ENCODE results near the gene SUGCT. TPM values are rescaled to one million over a fixed set of nuclear protein-coding genes. Genes with fewer than 3 reads are reported as not detected.
A peak's percentile ranks its signal among the peaks of the same experiment; 100 is the strongest.

Gene SUGCT
- polyA plus RNA-seq, 1 of the 3 experiments (the other 2 are of a cell fraction), result 53.7 TPM

GRCh38 chr7:40887099-40887498 lies 752.3 kb downstream of the SUGCT start:
- no peak for DNase-seq
- ChIA-PET CTCF (no interaction called here), POLR2A (no interaction called here)

DNA sequence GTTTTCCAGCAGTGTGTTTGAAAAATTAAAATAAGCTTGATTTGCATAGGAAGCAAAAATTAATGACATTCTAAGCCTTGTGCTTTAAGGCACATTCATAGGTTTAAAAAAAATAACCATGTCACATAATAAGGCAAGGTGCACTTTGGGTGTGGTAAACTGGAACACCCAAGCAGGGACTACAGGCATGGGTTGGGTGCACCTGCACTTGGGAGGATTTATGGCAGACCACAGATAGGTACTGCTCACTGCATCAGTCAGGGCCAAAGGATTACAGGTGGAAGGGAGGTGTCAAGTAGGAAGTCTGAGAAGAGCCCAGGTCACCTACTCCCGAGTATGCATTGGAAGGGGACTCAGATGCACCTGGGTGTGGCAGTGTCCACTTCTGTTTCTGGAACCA lies 753.7 kb downstream of the SUGCT start:
- POLR2A ChIA-PET, result interaction anchor here (0.8 kb wide), 1 partner anchor 732 kb away, joined by 3 read pairs; no protein-coding TSS in a partner anchor
- Histone ChIP-seq H3K9ac (no peak overlapping the region), H3K9me2 (no peaks in the 10 kb centered on the region)

More at GRCh38 chr7:40887099-40887498, 752.3 kb downstream of the SUGCT start:
- H3K36me3 ChIP-seq (replicated peaks in 1 of 2; ENCODE audit: control insufficient read depth in 1 of 2, insufficient read depth in 2 of 2, low read length in 1 of 2), result peaks cover 3 to 20% of the 10 kb centered on the region in 2 experiments
- peak overlapping the region in 1 of 2 experiments; percentile 35; a peak in 2 of 4 replicates for H3K27ac ChIP-seq (ENCODE audit: low read depth in 2 of 2, low read length in 1 of 2)
- no peak overlapping the region for H3K4me3 ChIP-seq (ENCODE audit: low read depth in 2 of 2, low read length in 1 of 2)
- H2AFZ ChIP-seq (ENCODE audit: low read depth), result no peak overlapping the region
- H3K9ac ChIP-seq, result no peak overlapping the region
- no peaks in the 10 kb centered on the region for H4K20me1 ChIP-seq (ENCODE audit: insufficient read depth)
- peaks cover 18% of the 10 kb centered on the region for H3K9me3 ChIP-seq
- H3K4me1 ChIP-seq (ENCODE audit: control insufficient read depth in 1 of 2, insufficient read depth in 2 of 2, low read depth in 1 of 2, low read length in 1 of 2), result 0 out of 4 replicates have a peak, but pooled peaks cover 0 to 4% of the 10 kb centered on the region in 2 experiments
- no peaks in the 10 kb centered on the region for H3K9me2 ChIP-seq
- no peaks in the 10 kb centered on the region for H3K27me3 ChIP-seq (ENCODE audit: insufficient read depth)
- no peak overlapping the region for H3K4me2 ChIP-seq
- H3F3A ChIP-seq (replicated peaks; ENCODE audit: insufficient read depth), result peaks cover 4% of the 10 kb centered on the region
- no peaks in the 10 kb centered on the region for H3K79me2 ChIP-seq (ENCODE audit: insufficient read depth)
- TF ChIP-seq ZBTB33 (IDR thresholded peaks at IDR 0.05; ENCODE audit: borderline replicate concordance, low read depth), result no peak
- no peak for TF ChIP-seq EP300 (IDR thresholded peaks at IDR 0.05; ENCODE audit: borderline replicate concordance in 1 of 2, low read depth in 1 of 2, low read length in 1 of 2)
- no peak for TF ChIP-seq USF1 (IDR thresholded peaks at IDR 0.05; ENCODE audit: borderline replicate concordance, low read depth)
- TF ChIP-seq FOSL2 (IDR thresholded peaks at IDR 0.05; ENCODE audit: borderline replicate concordance, low read depth), result peak; percentile 73; the same call in 1 of the 2 replicates

More for the DNA sequence above, 753.7 kb downstream of the SUGCT start:
- 0 out of 4 replicates have a peak, but pooled peaks cover 0 to 4% of the 10 kb centered on the region in 2 experiments for H3K4me1 ChIP-seq (ENCODE audit: control insufficient read depth in 1 of 2, insufficient read depth in 2 of 2, low read depth in 1 of 2, low read length in 1 of 2)
- TF ChIP-seq NFIC (IDR thresholded peaks at IDR 0.05; ENCODE audit: borderline replicate concordance), result no peak
- TF ChIP-seq ELF1 (IDR thresholded peaks at IDR 0.05), result no peak
- TF ChIP-seq GABPA (IDR thresholded peaks at IDR 0.05; ENCODE audit: low read depth), result no peak
- no peak for TF ChIP-seq MAX (IDR thresholded peaks at IDR 0.05; ENCODE audit: low read depth)
- TF ChIP-seq GATA2 (CRISPR knock-in tag; IDR thresholded peaks at IDR 0.05), result no peak
- no peaks in the 10 kb centered on the region for H4K20me1 ChIP-seq (ENCODE audit: insufficient read depth)
- H3K4me3 ChIP-seq (ENCODE audit: low read depth in 2 of 2, low read length in 1 of 2), result no peak overlapping the region
- peaks cover 4% of the 10 kb centered on the region for H3F3A ChIP-seq (replicated peaks; ENCODE audit: insufficient read depth)
- DNase-seq, result no peak
- H3K36me3 ChIP-seq (replicated peaks in 1 of 2; ENCODE audit: control insufficient read depth in 1 of 2, insufficient read depth in 2 of 2, low read length in 1 of 2), result peaks cover 0 to 32% of the 10 kb centered on the region in 2 experiments
- no peak overlapping the region for H2AFZ ChIP-seq (ENCODE audit: low read depth)
- no peaks in the 10 kb centered on the region for H3K79me2 ChIP-seq (ENCODE audit: insufficient read depth)
- no peaks in the 10 kb centered on the region for H3K27me3 ChIP-seq (ENCODE audit: insufficient read depth)
- no peak overlapping the region for H3K27ac ChIP-seq (ENCODE audit: low read depth in 2 of 2, low read length in 1 of 2)
- peaks cover 28% of the 10 kb centered on the region for H3K9me3 ChIP-seq
- no peak overlapping the region for H3K4me2 ChIP-seq
- CTCF ChIA-PET, result interaction anchor here (0.7 kb wide), 1 partner anchor 11 kb away, joined by 3 read pairs; no protein-coding TSS in a partner anchor
- WGBS (ENCODE audit: low lambda C conversion rate), result 45% methylated on average over 1 of the region's 1 CpG

Data from SK-N-SH (cell line).